PC-3 (cell line): ENCODE data around the gene PTK6. TPM values are rescaled to one million over a fixed set of nuclear protein-coding genes. Genes with fewer than 3 reads are reported as not detected.
A peak's percentile ranks its signal among the peaks of the same experiment; 100 is the strongest.

Source experiments
- ATAC-seq: fragments of 200-7000 bp; cut with Tn5 transposase; 2 replicates; pipeline ENCODE4 v1.9.1; 2020; ENCODE audit warnings: mild to moderate bottlenecking, moderate library complexity
- Bru-seq: library from RNA; stranded (reverse); fragments of 400-500 nt; gene quantifications from one replicate; lab custom pipeline; 2021; lab: Mats Ljungman, UMichigan
- BruChase-seq, 2 experiments: library from RNA; stranded (reverse); fragments of 400-500 nt; gene quantifications; one replicate each; lab custom pipeline; 2021; lab: Mats Ljungman, UMichigan
- BruUV-seq: library from RNA; stranded (reverse); fragments of 400-500 nt; replicated peaks from 2 replicates; lab custom pipeline; 2021; lab: Mats Ljungman, UMichigan
- CTCF ChIA-PET: fragments of 300-600 bp; sonication (Branson Sonifier 250); formaldehyde crosslinking; loops from one replicate; lab custom pipeline; 2022; ENCODE audit warnings: antibody characterized with exemption; lab: Charles Lee
- POLR2A ChIA-PET: fragments of 300-600 bp; sonication (Branson Sonifier 250); formaldehyde crosslinking; loops from one replicate; lab custom pipeline; 2022; ENCODE audit warnings: antibody characterized with exemption; ENCODE audit not compliant: unreplicated experiment; lab: Charles Lee
- DNase-seq: peaks from one replicate; pipeline ENCODE4 v3.0.0-alpha.2; 2015
- H2AFZ ChIP-seq: fragments of 300-600 bp; sonication (generic); 2 replicates; pipeline ENCODE4 v1.6.0; 2016; ENCODE audit warnings: antibody characterized with exemption, low read length
- H3F3A ChIP-seq: fragments of 300-600 bp; sonication (generic); one replicate; pipeline ENCODE4 v1.6.0; 2017; ENCODE audit warnings: antibody characterized with exemption, low read length, control low read depth, mild to moderate bottlenecking; ENCODE audit not compliant: unreplicated experiment
- H3K27ac ChIP-seq: fragments of 300-600 bp; sonication (generic); 2 replicates; pipeline ENCODE4 v1.5.1; 2016; ENCODE audit warnings: mild to moderate bottlenecking, low read length
- H3K27me3 ChIP-seq: fragments of 300-600 bp; sonication (generic); 2 replicates; pipeline ENCODE4 v1.6.1; 2016; ENCODE audit warnings: low read length, mixed read lengths
- H3K36me3 ChIP-seq: fragments of 300-600 bp; sonication (generic); 2 replicates; pipeline ENCODE4 v1.6.1; 2016; ENCODE audit warnings: low read depth, mixed run types, low read length, mixed read lengths
- H3K4me1 ChIP-seq: fragments of 300-600 bp; sonication (generic); 2 replicates; pipeline ENCODE4 v1.5.1; 2016; ENCODE audit warnings: low read length; ENCODE audit not compliant: insufficient read depth
- H3K4me2 ChIP-seq: fragments of 300-600 bp; sonication (generic); 2 replicates; pipeline ENCODE4 v1.6.0; 2016; ENCODE audit warnings: low read length
- H3K4me3 ChIP-seq: fragments of 300-600 bp; sonication (generic); 2 replicates; pipeline ENCODE4 v1.5.1; 2016; ENCODE audit warnings: mild to moderate bottlenecking, low read length, mixed read lengths
- H3K79me2 ChIP-seq: fragments of 300-600 bp; sonication (generic); 2 replicates; pipeline ENCODE4 v1.6.1; 2017; ENCODE audit warnings: low read length, mixed read lengths
- H3K9ac ChIP-seq: fragments of 300-600 bp; sonication (generic); 2 replicates; pipeline ENCODE4 v1.6.0; 2016; ENCODE audit warnings: mild to moderate bottlenecking, low read length
- H3K9me2 ChIP-seq: fragments of 300-600 bp; sonication (generic); replicated peaks from 2 replicates; pipeline ENCODE4 v1.6.1; 2016; ENCODE audit warnings: mixed run types, low read length, mixed read lengths
- H3K9me3 ChIP-seq: fragments of 300-600 bp; sonication (generic); 2 replicates; pipeline ENCODE4 v1.6.1; 2016; ENCODE audit warnings: low read length, mixed read lengths
- H4K20me1 ChIP-seq: fragments of 300-600 bp; sonication (generic); 2 replicates; pipeline ENCODE4 v1.6.1; 2016; ENCODE audit warnings: low read length, mixed read lengths
- CTCF ChIP-seq: fragments of 300-600 bp; sonication (generic); conservative IDR thresholded peaks from 2 replicates; pipeline ENCODE4 v1.5.1; 2017; ENCODE audit warnings: antibody characterized with exemption, low read depth, mild to moderate bottlenecking, low read length
- EZH2 ChIP-seq: fragments of 300-600 bp; sonication (generic); IDR thresholded peaks from one replicate; pipeline ENCODE4 v1.6.1; 2017; ENCODE audit warnings: antibody characterized with exemption, mild to moderate bottlenecking, low read length; ENCODE audit not compliant: unreplicated experiment
- EZH2phosphoT487 ChIP-seq: fragments of 300-600 bp; sonication (generic); IDR thresholded peaks from 2 replicates; pipeline ENCODE4 v1.6.1; 2018; ENCODE audit warnings: mild to moderate bottlenecking, antibody characterized with exemption, low read length, borderline replicate concordance
- intact Hi-C: fragments of 100-400 bp; cut with micrococcal nuclease; formaldehyde crosslinking; loops from 2 replicates; pipeline ENCODE4 v1.9.0; 2023
- long read RNA-seq: library from polyadenylated mRNA; unstranded; transcript quantifications from one replicate; pipeline ENCODE4 v2.0.0, GENCODE V29; 2021; ENCODE audit not compliant: unreplicated experiment
- total RNA-seq: library from RNA; depleted of rRNA; stranded (reverse); fragments of >200 nt; gene quantifications from 2 replicates; pipeline ENCODE4 v1.2.3, GENCODE V29; 2014; rRNA removed

The PTK6 gene
- total RNA-seq (11.1 and 15.1 TPM in 2 replicates), Bru-seq, nascent RNA (percentile 74 among the genes with signal in this experiment), BruChase-seq, experiment 1, labeled RNA remaining after a 6-hour chase (percentile 78 among the genes with signal in this experiment), BruChase-seq, experiment 2, labeled RNA remaining after a 2-hour chase (percentile 74 among the genes with signal in this experiment)
- long read RNA-seq, transcript PTK6-202 (8 exons, 2,931 nt) = major isoform, 9 of 43 reads
- long read RNA-seq, transcript PTK6-201 (7 exons, 2,401 nt) = minor isoform, 5 of 43 reads
- long read RNA-seq, partial matches to known transcripts = 17 of 43 reads
- long read RNA-seq, other reads (novel, unspliced or antisense) = 12 of 43 reads

GRCh38 chr20:63536997-63537524 lies at the start of gene PTK6:
PTK6 (minus strand) TSS chr20:63537376; CDS start chr20:63537314, 62 bp downstream.
- H3K9me3 ChIP-seq = no peaks in the 10 kb centered on the region
- H4K20me1 ChIP-seq = no peaks in the 10 kb centered on the region
- intact Hi-C loops = loop anchor here (2.0 to 5.0 kb wide), 6 partner anchors 44 to 420 kb away; partner anchors contain the start of genes GMEB2 and UCKL1
- peak within 1 kb of the TSS; percentile 84 for H3K4me3 ChIP-seq
- CTCF ChIA-PET = interaction anchor here (0.5 to 2.7 kb wide), 9 partner anchors 17 to 339 kb away, joined by 3 to 76 read pairs (median 4); partner anchors contain the start of genes HELZ2, PPDPF and TPD52L2
- peak; percentile 75 for DNase-seq
- no peaks in the 10 kb centered on the region for H3F3A ChIP-seq
- no peaks in the 10 kb centered on the region for H3K36me3 ChIP-seq
- H3K4me2 ChIP-seq = peak within 1 kb of the TSS; percentile 100
- ATAC-seq = peak; percentile 57
- H3K27me3 ChIP-seq = no peaks in the 10 kb centered on the region
- POLR2A ChIA-PET = interaction anchor here (0.5 to 2.2 kb wide), 7 partner anchors 13 to 565 kb away, joined by 3 to 24 read pairs (median 5); partner anchors contain the start of genes GMEB2 and PPDPF
- no peaks in the 10 kb centered on the region for H3K9me2 ChIP-seq
- peaks cover 11% of the 10 kb centered on the region for H3K79me2 ChIP-seq
- peak within 1 kb of the TSS; percentile 85 for H3K27ac ChIP-seq
- peak within 1 kb of the TSS; percentile 83 for H3K9ac ChIP-seq
- BruUV-seq = no TSS peak
- peak within 1 kb of the TSS; percentile 64 for H2AFZ ChIP-seq
- TF ChIP-seq CTCF (no peak), EZH2 (no peak)
- peaks cover 33% of the 10 kb centered on the region for H3K4me1 ChIP-seq

- no TSS peak for BruUV-seq
- H4K20me1 ChIP-seq = no peaks in the 10 kb centered on the region
- no peaks in the 10 kb centered on the region; the same call in none of the 2 replicates for H3K36me3 ChIP-seq
- TF ChIP-seq CTCF (no peak), EZH2 (no peak), EZH2phosphoT487 (no peak)
- no peaks in the 10 kb centered on the region for H3K79me2 ChIP-seq
- H3K9ac ChIP-seq = no peak overlapping the region
- no peak for DNase-seq
- ChIA-PET CTCF (no interaction called here), POLR2A (no interaction called here)
- no peak overlapping the region for H3K4me3 ChIP-seq
- no peak for ATAC-seq
- H3K27ac ChIP-seq = no peak overlapping the region
- intact Hi-C loops = no loop called here
- no peaks in the 10 kb centered on the region for H3K9me2 ChIP-seq
- no peaks in the 10 kb centered on the region for H3K27me3 ChIP-seq
- no peaks in the 10 kb centered on the region for H3K9me3 ChIP-seq
- no peak overlapping the region for H2AFZ ChIP-seq
- H3F3A ChIP-seq = no peaks in the 10 kb centered on the region
- H3K4me2 ChIP-seq = no peak overlapping the region
- no peaks in the 10 kb centered on the region for H3K4me1 ChIP-seq
Observed at GRCh38 chr20:63586797-63587196, 49.6 kb upstream of the PTK6 start.
